HG03196 (cell line): ENCODE measurements around the gene STIM1.

Experiments used
- ATAC-seq: cut with Tn5 transposase; IDR thresholded peaks from one replicate; pipeline ENCODE4 v1.9.1; 2021; ENCODE audit not compliant: unreplicated experiment

STIM1 gene

GRCh38 chr11:3946455-3947017 is 91.1 kb downstream of the STIM1 start:
- no peak for ATAC-seq

- peak; percentile 78 for ATAC-seq
Observed at GRCh38 chr11:3947061-3947460, 91.6 kb downstream of the STIM1 start.

- ATAC-seq, result peak; percentile 58
Observed at GRCh38 chr11:3949125-3949524, 93.7 kb downstream of the STIM1 start.

- ATAC-seq, result no peak
Observed at GRCh38 chr11:3950996-3951660, 95.7 kb downstream of the STIM1 start.

- no peak for ATAC-seq
Observed at GRCh38 chr11:3952715-3953114, 97.3 kb downstream of the STIM1 start.

GRCh38 chr11:3953327-3953726 is 97.9 kb downstream of the STIM1 start:
- ATAC-seq, result no peak

- ATAC-seq, result no peak
Observed at GRCh38 chr11:3954448-3955298, 99.2 kb downstream of the STIM1 start.

GRCh38 chr11:3955299-3955665 is 99.8 kb downstream of the STIM1 start:
- ATAC-seq, result no peak

GRCh38 chr11:3956038-3956437 is 100.6 kb downstream of the STIM1 start:
- no peak for ATAC-seq

GRCh38 chr11:3956748-3957147 is 101.3 kb downstream of the STIM1 start:
- no peak for ATAC-seq

GRCh38 chr11:3957437-3957836 is 102.0 kb downstream of the STIM1 start:
- no peak for ATAC-seq

- ATAC-seq, result no peak
Observed at GRCh38 chr11:3958281-3958680, 102.8 kb downstream of the STIM1 start.

GRCh38 chr11:3959015-3959902 is 103.8 kb downstream of the STIM1 start:
- peak; percentile 55 for ATAC-seq

GRCh38 chr11:3959903-3960265 is 104.4 kb downstream of the STIM1 start:
- ATAC-seq, result no peak

- no peak for ATAC-seq
Observed at GRCh38 chr11:3962406-3962840, 107.0 kb downstream of the STIM1 start.

GRCh38 chr11:3964056-3964455 is 108.6 kb downstream of the STIM1 start:
- ATAC-seq, result no peak

GRCh38 chr11:3964935-3965604 is 109.6 kb downstream of the STIM1 start:
- ATAC-seq, result no peak

GRCh38 chr11:3967695-3968094 is 112.2 kb downstream of the STIM1 start:
- ATAC-seq, result no peak

GRCh38 chr11:3969200-3969599 is 113.7 kb downstream of the STIM1 start:
- no peak for ATAC-seq

- ATAC-seq, result no peak
Observed at GRCh38 chr11:3969613-3970012, 114.1 kb downstream of the STIM1 start.

- ATAC-seq, result no peak
Observed at GRCh38 chr11:3970108-3970507, 114.6 kb downstream of the STIM1 start.
